ENCODE results near the gene CARF. TPM values are rescaled to one million over a fixed set of nuclear protein-coding genes. Genes with fewer than 3 reads are reported as not detected.

CARF gene
- total RNA-seq, 1 experiment from 2014 or later = 4.2 TPM

GRCh38 chr2:203035879-203036470 is 123.9 kb downstream of the CARF start:
- ChIA-PET CTCF (no interaction called here), POLR2A (no interaction called here), RAD21 (ENCODE audit: low non-redundant PET in 1 of 2, low total read pairs in 2 of 2, uncharacterized antibody in 2 of 2, unreplicated experiment in 2 of 2) (no interaction called here)
- no peaks in the 10 kb centered on the region for H3K36me3 ChIP-seq (ENCODE audit: control insufficient read depth in 1 of 2, insufficient read depth in 2 of 2, low read length in 2 of 2)
- no peaks in the 10 kb centered on the region for H3K27me3 ChIP-seq (ENCODE audit: insufficient read depth, low read length)
- no peaks in the 10 kb centered on the region for H3K4me1 ChIP-seq (ENCODE audit: control insufficient read depth in 1 of 2, insufficient read depth in 2 of 2, low read length in 2 of 2)
- no peak overlapping the region for H2AFZ ChIP-seq (ENCODE audit: low read depth, low read length, poor library complexity, severe bottlenecking)
- no peak overlapping the region for H3K4me2 ChIP-seq (ENCODE audit: low read length)
- H3K4me3 ChIP-seq (replicated peaks in 1 of 2; ENCODE audit: low read depth in 1 of 2, low read length in 2 of 2) = no peak overlapping the region
- no peak for ATAC-seq
- no peak for DNase-seq (ENCODE audit: low read depth, low spot score)
- no peaks in the 10 kb centered on the region for H4K20me1 ChIP-seq (ENCODE audit: insufficient read depth)
- TF ChIP-seq MAX (IDR thresholded peaks at IDR 0.05) (no peak), ATF3 (IDR thresholded peaks at IDR 0.05) (no peak), RAD21 (IDR thresholded peaks at IDR 0.05; ENCODE audit: low read depth) (no peak), SRF (IDR thresholded peaks at IDR 0.05; ENCODE audit: low read depth) (no peak), REST (IDR thresholded peaks at IDR 0.05; ENCODE audit: low read depth) (no peak), ZNF274 (IDR thresholded peaks at IDR 0.05; ENCODE audit: low read depth, low read length) (no peak), ZFX (IDR thresholded peaks at IDR 0.05) (no peak), SP1 (IDR thresholded peaks at IDR 0.05; ENCODE audit: low read depth) (no peak), ELF1 (IDR thresholded peaks at IDR 0.05; ENCODE audit: borderline replicate concordance, low read depth) (no peak), CEBPB (IDR thresholded peaks at IDR 0.05; ENCODE audit: low read depth) (no peak), POLR2AphosphoS5 (IDR thresholded peaks at IDR 0.05; ENCODE audit: low read depth, low read length) (no peak)
- BruUV-seq (replicated peaks) = no TSS peak
- no peak overlapping the region for H3K27ac ChIP-seq (ENCODE audit: low read depth, low read length)
- H3K79me2 ChIP-seq (ENCODE audit: insufficient read depth, low read length) = no peaks in the 10 kb centered on the region
- H3K9me2 ChIP-seq (ENCODE audit: insufficient read depth) = no peaks in the 10 kb centered on the region
- H3K9me3 ChIP-seq (ENCODE audit: control insufficient read depth in 1 of 2, insufficient read depth in 1 of 2, low read depth in 1 of 2, low read length in 2 of 2) = no peaks in the 10 kb centered on the region
- intact Hi-C loops (cut with micrococcal nuclease) = no loop called here
- no peak overlapping the region for H3K9ac ChIP-seq (ENCODE audit: low read length)

Other genes starting within 250 kb of the CARF start
- gene ICA1L, start 40.5 kb upstream of the CARF start, total RNA-seq (2021; ENCODE audit: unreplicated experiment) = 2.5 TPM
- gene WDR12, start 602 bp upstream of the CARF start, total RNA-seq (2021; ENCODE audit: unreplicated experiment) = 140 TPM
- gene NBEAL1, start 102.6 kb downstream of the CARF start, total RNA-seq (2021; ENCODE audit: unreplicated experiment) = 17.0 TPM